Heart left ventricle (tissue), 16 donors: ENCODE results near the gene IL7R. TPM values are rescaled to one million over a fixed set of nuclear protein-coding genes. Genes with fewer than 3 reads are reported as not detected.
A peak's percentile ranks its signal among the peaks of the same experiment; 100 is the strongest.

Source experiments
- ATAC-seq, 4 donors: fragments of 200-7000 bp; cut with Tn5 transposase; one replicate each; pipeline ENCODE4 v1.9.1; 2020 to 2022; ENCODE audit warnings: moderate library complexity in 4 of 4, mild to moderate bottlenecking in 3 of 4, moderate number of reproducible peaks in 1 of 4
- DNase-seq, 5 donors: peaks; one replicate each; pipeline ENCODE4 v3.0.0-alpha.2; 2020
- H3K27ac ChIP-seq, 12 donors: fragments of 200-600 bp; sonication (generic) in 4 of 12; one replicate each; pipeline versions ENCODE4 v1.5.0 to v1.8.0; 2016 to 2022; ENCODE audit warnings: mild to moderate bottlenecking in 2 of 12
- H3K27me3 ChIP-seq, 9 donors: fragments of 200-600 bp; sonication (generic) in 2 of 9; one replicate each; pipeline versions ENCODE4 v1.5.1 to v1.8.0; 2016 to 2022; ENCODE audit warnings: mild to moderate bottlenecking in 3 of 9
- H3K36me3 ChIP-seq, 9 donors: fragments of 200-600 bp; sonication (generic) in 2 of 9; one replicate each; pipeline versions ENCODE4 v1.5.0 to v1.8.0; 2018 to 2022; ENCODE audit warnings: mild to moderate bottlenecking in 2 of 9
- H3K4me1 ChIP-seq, 12 donors: fragments of 200-600 bp; sonication (generic) in 4 of 12; one replicate each; pipeline versions ENCODE4 v1.5.0 to v1.8.0; 2016 to 2022; ENCODE audit warnings: mild to moderate bottlenecking in 3 of 12
- H3K4me3 ChIP-seq, 12 donors: fragments of 200-600 bp; sonication (generic) in 4 of 12; one replicate each; pipeline versions ENCODE4 v1.5.0 to v1.8.0; 2017 to 2022; ENCODE audit warnings: mild to moderate bottlenecking in 9 of 12, moderate library complexity in 4 of 12
- H3K9me3 ChIP-seq, 12 donors: fragments of 200-600 bp; sonication (generic) in 4 of 12; one replicate each; pipeline versions ENCODE4 v1.5.0 to v1.8.0; 2016 to 2022; ENCODE audit warnings: mild to moderate bottlenecking in 1 of 12
- POLR2A ChIP-seq, 2 donors: fragments of 450-650 bp; IDR thresholded peaks; one replicate each; pipeline ENCODE4 v1.6.1; 2017; ENCODE audit warnings: antibody characterized with exemption in 2 of 2, mild to moderate bottlenecking in 2 of 2, moderate library complexity in 2 of 2
- WGBS, 4 donors: extraction: QIAGEN DNeasy Blood & Tissue Kit in 2 of 4; methylation state at CpG; one replicate each; pipeline versions ENCODE4 v1.1.5 to v1.1.7; 2013 to 2018; 5-methylcytosine and 5-hydroxymethylcytosine counted together
- intact Hi-C, 10 donors: fragments of 100-400 bp; cut with DNase I; formaldehyde crosslinking; loops; one replicate each; pipeline versions ENCODE4 v1.11.1 to v1.14.2; 2022
- polyA plus RNA-seq, 2 donors: library from polyadenylated mRNA; stranded (reverse); fragments of 200-250 nt; gene quantifications; one replicate each; pipeline ENCODE4 v1.2.3, GENCODE V29; 2013
- total RNA-seq, 9 donors: library from RNA; depleted of rRNA in 2 of 9; stranded (reverse); fragments of >200 nt in 2 of 9; fragmentation: NEBNext Ultra II Directional in 3 of 9; extraction: Animal tissue kit (Norgen Biotek cat#: 25700) in 3 of 9; gene quantifications; one replicate each; pipeline versions ENCODE4 v1.1.0 to v1.2.4, GENCODE V29; 2016 to 2023
- TF ChIP-seq, protein P1 (sequence below), 12 donors: fragments of 200-600 bp; sonication (generic) in 4 of 12; IDR thresholded peaks; one replicate each; pipeline versions ENCODE4 v1.5.0 to v1.8.0; 2018 to 2022; ENCODE audit warnings: antibody characterized with exemption in 12 of 12, mild to moderate bottlenecking in 5 of 12
- donor health status: ischemic (EF 13 %, LVEDD 7.1; RV severe dilation, severe dysfunction).
- donor health status: healthy with polysubstance abuse.
- donor health status: DM: no; HTN: yes; CAD: no.
- donor health status: DM: no; HTN: no; CAD: no.
- donor health status: ischemic (EF 25% LVEDD 6.9; RV normal size, moderate dysfunction).
- donor health status: ischemic (EF 25% LVEDD 5.7; RV mildly dilated, moderate dysfunction).
- donor health status: healthy.
- donor health status: DM: yes; HTN: yes; CAD: no.
- donor health status: ischemic (EF 35%, LVEDD 5.7; RV mildly dilated, moderate dysfunction).
- donor health status: nonischemic (EF 11% LVEDD 7.7; RV severe dilation, severe dysfunction).
- donor health status: DM: yes; HTN: yes; CAD: no.
- donor health status: PGD.
- donor health status: ischemic (EF 29% LVEDD 5.4; RV normal size, mild dysfunction).
- donor health status: nonischemic (EF 23%, LVEDD 6.1; RV moderate dilation, normal function).

IL7R gene
- total and polyA plus RNA-seq, 11 donors, result 0.27 to 12.0 (median 0.61) TPM

DNA sequence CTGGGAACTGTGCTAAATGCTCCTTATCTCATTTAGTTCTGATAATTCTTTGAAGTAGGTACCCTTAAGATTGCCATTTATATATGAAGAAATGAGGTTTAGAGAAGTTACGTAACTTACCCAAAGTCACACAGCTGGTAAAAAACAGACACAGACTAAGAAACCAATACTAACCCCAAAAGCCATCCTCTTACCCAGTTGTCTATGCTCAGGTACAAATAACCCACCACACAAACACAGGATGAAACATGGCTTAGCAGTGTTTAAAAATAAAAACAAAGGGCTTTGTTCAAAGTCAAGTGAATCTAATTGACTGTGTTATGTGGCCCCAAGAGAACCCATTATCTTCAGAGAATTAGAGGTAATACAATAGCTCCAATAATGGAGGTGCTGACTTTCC, 37.0 kb upstream of the IL7R start:
- Histone ChIP-seq H3K4me1 (no peaks in the 10 kb centered on the region), H3K27ac (no peak overlapping the region), H3K27me3 (peaks cover 0 to 3% (median 0%) of the 10 kb centered on the region in 9 donors), H3K36me3 (no peaks in the 10 kb centered on the region), H3K9me3 (no peaks in the 10 kb centered on the region), H3K4me3 (no peak overlapping the region)
- 94 to 100% (median 97%) methylated on average over 1 of the region's 1 CpG for WGBS, 4 donors
- intact Hi-C loops, result loop anchor here in 1 of 10 donors (5.0 kb wide), 1 partner anchor 42 kb away; no protein-coding TSS in a partner anchor
- ATAC-seq (no peak), DNase-seq (no peak)
- TF ChIP-seq, protein P1, sequence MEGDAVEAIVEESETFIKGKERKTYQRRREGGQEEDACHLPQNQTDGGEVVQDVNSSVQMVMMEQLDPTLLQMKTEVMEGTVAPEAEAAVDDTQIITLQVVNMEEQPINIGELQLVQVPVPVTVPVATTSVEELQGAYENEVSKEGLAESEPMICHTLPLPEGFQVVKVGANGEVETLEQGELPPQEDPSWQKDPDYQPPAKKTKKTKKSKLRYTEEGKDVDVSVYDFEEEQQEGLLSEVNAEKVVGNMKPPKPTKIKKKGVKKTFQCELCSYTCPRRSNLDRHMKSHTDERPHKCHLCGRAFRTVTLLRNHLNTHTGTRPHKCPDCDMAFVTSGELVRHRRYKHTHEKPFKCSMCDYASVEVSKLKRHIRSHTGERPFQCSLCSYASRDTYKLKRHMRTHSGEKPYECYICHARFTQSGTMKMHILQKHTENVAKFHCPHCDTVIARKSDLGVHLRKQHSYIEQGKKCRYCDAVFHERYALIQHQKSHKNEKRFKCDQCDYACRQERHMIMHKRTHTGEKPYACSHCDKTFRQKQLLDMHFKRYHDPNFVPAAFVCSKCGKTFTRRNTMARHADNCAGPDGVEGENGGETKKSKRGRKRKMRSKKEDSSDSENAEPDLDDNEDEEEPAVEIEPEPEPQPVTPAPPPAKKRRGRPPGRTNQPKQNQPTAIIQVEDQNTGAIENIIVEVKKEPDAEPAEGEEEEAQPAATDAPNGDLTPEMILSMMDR (IDR thresholded peaks at IDR 0.05), result no peak
- TF ChIP-seq POLR2A (IDR thresholded peaks at IDR 0.05), result no peak

DNA sequence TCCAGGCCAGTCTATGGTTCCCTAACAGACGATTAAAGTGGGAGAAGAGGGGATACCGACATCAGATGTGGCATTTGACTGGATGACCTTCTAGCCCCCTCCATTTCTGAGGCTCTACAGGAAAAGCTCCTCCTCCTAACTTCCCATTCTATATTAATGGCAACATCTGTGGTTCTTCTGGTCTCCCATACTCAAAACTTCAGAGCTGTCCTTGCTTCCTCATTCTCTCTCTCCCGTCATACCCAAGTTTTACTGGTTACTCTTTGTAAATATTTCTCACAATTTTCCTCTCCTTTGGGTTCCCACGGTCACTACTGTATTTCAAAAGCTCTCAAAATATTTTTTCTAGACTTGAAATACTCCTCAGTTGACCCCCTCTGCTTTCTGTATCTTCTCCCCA, 36.0 kb upstream of the IL7R start:
- no peak overlapping the region for H3K4me3 ChIP-seq
- ATAC-seq (no peak), DNase-seq (no peak)
- peaks cover 0 to 3% (median 0%) of the 10 kb centered on the region in 9 donors for H3K27me3 ChIP-seq
- no peak for TF ChIP-seq POLR2A (IDR thresholded peaks at IDR 0.05)
- TF ChIP-seq, protein P1 (IDR thresholded peaks at IDR 0.05), result no peak
- H3K36me3 ChIP-seq, result no peaks in the 10 kb centered on the region
- WGBS, 4 donors, result 73 to 82% (median 78%) methylated on average over 4 of the region's 4 CpGs
- no peaks in the 10 kb centered on the region for H3K9me3 ChIP-seq
- no peak overlapping the region for H3K27ac ChIP-seq
- intact Hi-C loops, result no loop called here
- H3K4me1 ChIP-seq, result no peaks in the 10 kb centered on the region

DNA sequence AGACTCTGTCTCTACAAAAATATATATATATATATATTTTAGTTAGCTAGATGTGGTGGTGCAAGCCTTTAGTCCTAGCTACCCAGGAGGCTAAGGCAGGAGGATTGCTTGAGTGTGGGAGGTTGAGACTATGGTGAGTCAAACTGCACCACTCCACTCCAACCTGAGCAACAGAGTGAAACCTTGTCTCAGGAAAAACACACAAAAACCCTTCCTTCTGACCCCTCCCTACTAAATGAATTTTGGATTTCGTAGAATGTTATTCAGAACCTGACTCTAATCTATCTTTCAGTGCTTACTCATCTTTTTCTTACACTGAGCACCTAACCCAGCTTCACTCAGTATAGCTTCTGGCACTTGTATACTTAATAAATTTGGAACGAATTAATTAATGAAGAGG, 35.2 kb upstream of the IL7R start:
- Histone ChIP-seq H3K27me3 (peaks cover 0 to 3% (median 0%) of the 10 kb centered on the region in 9 donors), H3K9me3 (no peaks in the 10 kb centered on the region), H3K27ac (peak overlapping the region in 1 of 12 donors; percentile 24), H3K4me3 (no peak overlapping the region), H3K36me3 (no peaks in the 10 kb centered on the region), H3K4me1 (no peaks in the 10 kb centered on the region)
- ATAC-seq (no peak), DNase-seq (no peak)
- intact Hi-C loops, result no loop called here
- 80 to 83% (median 81%) methylated on average over 2 of the region's 2 CpGs for WGBS, 4 donors
- TF ChIP-seq, protein P1 (IDR thresholded peaks at IDR 0.05), result no peak
- TF ChIP-seq POLR2A (IDR thresholded peaks at IDR 0.05), result no peak

DNA sequence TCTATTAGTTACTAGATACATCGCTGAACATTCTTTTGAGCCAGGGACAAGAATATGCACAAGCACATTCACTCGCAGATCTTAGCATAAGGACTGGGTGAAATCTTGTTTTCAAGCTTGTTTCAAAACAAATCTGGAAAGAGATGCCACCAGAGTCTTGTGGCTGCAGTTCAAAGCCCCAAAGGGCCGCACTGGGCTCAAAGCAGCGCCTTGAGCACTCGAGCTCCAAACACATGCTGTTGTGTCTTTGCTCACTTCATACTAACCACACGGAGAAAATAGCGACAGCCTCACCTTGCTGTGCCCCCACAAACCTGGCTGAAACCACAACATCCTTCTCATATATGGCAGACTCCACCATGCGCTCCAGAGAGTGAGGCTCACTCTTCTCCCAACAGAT, 34.2 kb upstream of the IL7R start:
- intact Hi-C loops, result no loop called here
- no peak for ATAC-seq

More for the DNA sequence above, 34.2 kb upstream of the IL7R start:
- no peaks in the 10 kb centered on the region for H3K9me3 ChIP-seq
- 81 to 86% (median 84%) methylated on average over 8 of the region's 8 CpGs for WGBS, 4 donors
- no peak overlapping the region for H3K4me3 ChIP-seq
- DNase-seq, result no peak
- H3K27me3 ChIP-seq, result peaks cover 0 to 3% (median 0%) of the 10 kb centered on the region in 9 donors
- H3K36me3 ChIP-seq, result no peaks in the 10 kb centered on the region
- peak overlapping the region in 1 of 12 donors; percentile 1 for H3K27ac ChIP-seq
- no peaks in the 10 kb centered on the region for H3K4me1 ChIP-seq
- TF ChIP-seq POLR2A (IDR thresholded peaks at IDR 0.05), result no peak
- TF ChIP-seq, protein P1 (IDR thresholded peaks at IDR 0.05), result no peak
